Transverse colon (tissue), 3 donors: ENCODE measurements around the gene SMARCC1.
"Not testable (repeated sequence)": the region's sequence is repeated elsewhere in the genome, so short reads cannot be mapped to it uniquely, and the experiment has no call there.

Experiments used
- EP300 ChIP-seq: sonication (generic); formaldehyde crosslinking; IDR thresholded peaks from one replicate; pipeline ENCODE4 v1.6.1; 2017; ENCODE audit warnings: antibody characterized with exemption, low read depth
- POLR2A ChIP-seq: fragments of 450-650 bp; IDR thresholded peaks from one replicate; pipeline ENCODE4 v1.6.1; 2016; ENCODE audit warnings: antibody characterized with exemption, mild to moderate bottlenecking, moderate library complexity
- TF ChIP-seq, protein P1 (sequence below), 5 experiments: fragments of 200-600 bp in 3 of 5; fragments of 450-650 bp in 2 of 5; sonication (generic) in 3 of 5; IDR thresholded peaks; 1 replicate in 2 of 5; 2 replicates in 3 of 5; pipeline ENCODE4 v1.5.1; 2016 to 2017; ENCODE audit warnings: antibody characterized with exemption in 5 of 5, inconsistent platforms in 3 of 5, mild to moderate bottlenecking in 2 of 5, moderate library complexity in 1 of 5

DNA sequence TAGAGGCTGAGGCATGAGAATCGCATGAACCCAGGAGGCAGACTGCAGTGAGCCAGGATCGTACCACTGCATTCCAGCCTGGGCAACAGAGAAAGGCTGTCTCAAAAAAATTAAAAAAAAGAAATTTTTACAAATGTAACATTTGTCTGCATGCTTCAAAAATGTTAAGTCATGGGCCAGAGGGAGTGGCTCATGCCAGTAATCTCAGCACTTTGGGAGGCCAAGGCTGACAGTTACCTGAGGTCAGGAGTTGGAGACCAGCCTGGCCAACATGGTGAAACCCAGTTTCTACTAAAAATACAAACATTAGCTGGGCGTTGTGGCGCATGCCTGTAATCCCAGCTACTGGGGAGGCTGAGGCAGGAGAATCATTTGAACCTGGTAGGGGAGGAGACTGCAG is 21.5 kb downstream of the SMARCC1 start:
- TF ChIP-seq, protein P1, sequence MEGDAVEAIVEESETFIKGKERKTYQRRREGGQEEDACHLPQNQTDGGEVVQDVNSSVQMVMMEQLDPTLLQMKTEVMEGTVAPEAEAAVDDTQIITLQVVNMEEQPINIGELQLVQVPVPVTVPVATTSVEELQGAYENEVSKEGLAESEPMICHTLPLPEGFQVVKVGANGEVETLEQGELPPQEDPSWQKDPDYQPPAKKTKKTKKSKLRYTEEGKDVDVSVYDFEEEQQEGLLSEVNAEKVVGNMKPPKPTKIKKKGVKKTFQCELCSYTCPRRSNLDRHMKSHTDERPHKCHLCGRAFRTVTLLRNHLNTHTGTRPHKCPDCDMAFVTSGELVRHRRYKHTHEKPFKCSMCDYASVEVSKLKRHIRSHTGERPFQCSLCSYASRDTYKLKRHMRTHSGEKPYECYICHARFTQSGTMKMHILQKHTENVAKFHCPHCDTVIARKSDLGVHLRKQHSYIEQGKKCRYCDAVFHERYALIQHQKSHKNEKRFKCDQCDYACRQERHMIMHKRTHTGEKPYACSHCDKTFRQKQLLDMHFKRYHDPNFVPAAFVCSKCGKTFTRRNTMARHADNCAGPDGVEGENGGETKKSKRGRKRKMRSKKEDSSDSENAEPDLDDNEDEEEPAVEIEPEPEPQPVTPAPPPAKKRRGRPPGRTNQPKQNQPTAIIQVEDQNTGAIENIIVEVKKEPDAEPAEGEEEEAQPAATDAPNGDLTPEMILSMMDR (IDR thresholded peaks at IDR 0.05) = not testable (repeated sequence)
- not testable (repeated sequence) for TF ChIP-seq POLR2A, EP300
